GM18498 (cell line): ENCODE data around the gene WNT11.

Experiments
- ATAC-seq: cut with Tn5 transposase; IDR thresholded peaks from one replicate; pipeline ENCODE4 v1.9.1; 2021; ENCODE audit warnings: mild to moderate bottlenecking, moderate library complexity; ENCODE audit not compliant: unreplicated experiment

The WNT11 gene

GRCh38 chr11:76177250-76177686 lies 29.0 kb downstream of the WNT11 start:
- ATAC-seq = no peak

GRCh38 chr11:76176463-76176862 lies 29.8 kb downstream of the WNT11 start:
- no peak for ATAC-seq

GRCh38 chr11:76175783-76176182 lies 30.5 kb downstream of the WNT11 start:
- no peak for ATAC-seq

GRCh38 chr11:76174330-76174729 lies 32.0 kb downstream of the WNT11 start:
- no peak for ATAC-seq

- no peak for ATAC-seq
Observed at GRCh38 chr11:76173663-76174062, 32.6 kb downstream of the WNT11 start.

GRCh38 chr11:76172583-76172982 lies 33.7 kb downstream of the WNT11 start:
- no peak for ATAC-seq

GRCh38 chr11:76170468-76170867 lies 35.8 kb downstream of the WNT11 start:
- ATAC-seq = no peak

GRCh38 chr11:76169473-76169896 lies 36.8 kb downstream of the WNT11 start:
- no peak for ATAC-seq

- no peak for ATAC-seq
Observed at GRCh38 chr11:76167590-76167989, 38.7 kb downstream of the WNT11 start.

GRCh38 chr11:76166314-76166713 lies 40.0 kb downstream of the WNT11 start:
- ATAC-seq = peak; percentile 59

- ATAC-seq = no peak
Observed at GRCh38 chr11:76164861-76165751, 41.2 kb downstream of the WNT11 start.

GRCh38 chr11:76164081-76164480 lies 42.2 kb downstream of the WNT11 start:
- no peak for ATAC-seq

- ATAC-seq = no peak
Observed at GRCh38 chr11:76163289-76163880, 42.9 kb downstream of the WNT11 start.

- no peak for ATAC-seq
Observed at GRCh38 chr11:76162336-76163288, 43.7 kb downstream of the WNT11 start.

GRCh38 chr11:76161261-76161961 lies 44.9 kb downstream of the WNT11 start:
- ATAC-seq = no peak

GRCh38 chr11:76160856-76161255 lies 45.4 kb downstream of the WNT11 start:
- no peak for ATAC-seq

GRCh38 chr11:76159983-76160661 lies 46.2 kb downstream of the WNT11 start:
- no peak for ATAC-seq

- no peak for ATAC-seq
Observed at GRCh38 chr11:76159303-76159937, 46.9 kb downstream of the WNT11 start.
